Peyer's patch (tissue), 4 donors: ENCODE data around the gene SPOCK2.
"Not testable (repeated sequence)": the region's sequence is repeated elsewhere in the genome, so short reads cannot be mapped to it uniquely, and the experiment has no call there.

Experiments used
- POLR2A ChIP-seq, 2 donors: fragments of 450-650 bp; IDR thresholded peaks; one replicate each; pipeline ENCODE4 v1.5.1; 2017; ENCODE audit warnings: antibody characterized with exemption in 2 of 2, mild to moderate bottlenecking in 2 of 2, moderate library complexity in 2 of 2
- TF ChIP-seq, protein P1 (sequence below), 6 experiments: fragments of 450-650 bp in 4 of 6; fragments of 200-600 bp in 2 of 6; sonication (generic) in 1 of 6; IDR thresholded peaks; one replicate each; pipeline ENCODE4 v1.5.1; 2017 to 2019; ENCODE audit warnings: antibody characterized with exemption in 6 of 6, mild to moderate bottlenecking in 3 of 6, moderate library complexity in 1 of 6

DNA sequence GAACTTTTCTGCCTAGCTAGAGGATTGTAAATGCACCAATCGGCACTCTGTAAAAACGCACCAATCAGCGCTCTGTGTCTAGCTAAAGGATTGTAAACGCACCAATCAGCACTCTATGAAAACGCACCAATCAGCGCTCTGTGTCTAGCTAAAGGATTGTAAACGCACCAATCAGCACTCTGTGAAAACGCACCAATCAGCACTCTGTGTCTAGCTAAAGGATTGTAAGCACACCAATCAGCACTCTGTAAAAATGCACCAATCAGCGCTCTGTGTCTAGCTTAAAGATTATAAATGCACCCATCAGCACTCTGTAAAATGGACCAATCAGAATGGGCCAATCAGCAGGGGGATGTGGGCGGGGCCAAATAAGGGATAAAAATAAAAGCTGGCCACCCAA, 47.9 kb upstream of the SPOCK2 start:
- TF ChIP-seq, protein P1, sequence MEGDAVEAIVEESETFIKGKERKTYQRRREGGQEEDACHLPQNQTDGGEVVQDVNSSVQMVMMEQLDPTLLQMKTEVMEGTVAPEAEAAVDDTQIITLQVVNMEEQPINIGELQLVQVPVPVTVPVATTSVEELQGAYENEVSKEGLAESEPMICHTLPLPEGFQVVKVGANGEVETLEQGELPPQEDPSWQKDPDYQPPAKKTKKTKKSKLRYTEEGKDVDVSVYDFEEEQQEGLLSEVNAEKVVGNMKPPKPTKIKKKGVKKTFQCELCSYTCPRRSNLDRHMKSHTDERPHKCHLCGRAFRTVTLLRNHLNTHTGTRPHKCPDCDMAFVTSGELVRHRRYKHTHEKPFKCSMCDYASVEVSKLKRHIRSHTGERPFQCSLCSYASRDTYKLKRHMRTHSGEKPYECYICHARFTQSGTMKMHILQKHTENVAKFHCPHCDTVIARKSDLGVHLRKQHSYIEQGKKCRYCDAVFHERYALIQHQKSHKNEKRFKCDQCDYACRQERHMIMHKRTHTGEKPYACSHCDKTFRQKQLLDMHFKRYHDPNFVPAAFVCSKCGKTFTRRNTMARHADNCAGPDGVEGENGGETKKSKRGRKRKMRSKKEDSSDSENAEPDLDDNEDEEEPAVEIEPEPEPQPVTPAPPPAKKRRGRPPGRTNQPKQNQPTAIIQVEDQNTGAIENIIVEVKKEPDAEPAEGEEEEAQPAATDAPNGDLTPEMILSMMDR (IDR thresholded peaks at IDR 0.05): not testable (repeated sequence)
- TF ChIP-seq POLR2A (IDR thresholded peaks at IDR 0.05): not testable (repeated sequence)
